Endodermal cell (in vitro differentiated cells): ENCODE results near the gene IMMP2L. TPM values are rescaled to one million over a fixed set of nuclear protein-coding genes. Genes with fewer than 3 reads are reported as not detected.

Experiments
- DNase-seq: peaks from one replicate; pipeline ENCODE4 v3.0.0-alpha.2; 2017
- H3K27ac ChIP-seq: 2 replicates; pipeline ENCODE4 v1.5.1; 2013; ENCODE audit warnings: mild to moderate bottlenecking, low read depth, low read length, moderate library complexity
- H3K27me3 ChIP-seq: 2 replicates; pipeline ENCODE4 v1.6.1; 2013; ENCODE audit warnings: mild to moderate bottlenecking, low read length, moderate library complexity; ENCODE audit not compliant: insufficient read depth, control insufficient read depth, poor library complexity, severe bottlenecking
- H3K36me3 ChIP-seq: 2 replicates; pipeline ENCODE4 v1.7.0; 2013; ENCODE audit warnings: mild to moderate bottlenecking, low read length, moderate library complexity; ENCODE audit not compliant: control insufficient read depth, insufficient read depth
- H3K4me1 ChIP-seq: one replicate; pipeline ENCODE4 v1.7.0; 2013; ENCODE audit warnings: low read length; ENCODE audit not compliant: control insufficient read depth, insufficient read depth
- H3K4me3 ChIP-seq: 2 replicates; pipeline ENCODE4 v1.5.1; 2013; ENCODE audit warnings: mild to moderate bottlenecking, low read length, moderate library complexity
- H3K9ac ChIP-seq: 2 replicates; pipeline ENCODE4 v1.6.1; 2013; ENCODE audit warnings: mild to moderate bottlenecking, low read length, moderate library complexity; ENCODE audit not compliant: poor library complexity, severe bottlenecking; ENCODE audit errors: extremely low read depth
- H3K9me3 ChIP-seq: 2 replicates; pipeline ENCODE4 v1.6.1; 2013; ENCODE audit warnings: mild to moderate bottlenecking, low read length, moderate library complexity; ENCODE audit not compliant: control insufficient read depth
- H3K27ac Mint-ChIP-seq: 2 replicates; pipeline ENCODE4 v1.8.0; 2020; ENCODE audit warnings: mixed read lengths
- H3K27me3 Mint-ChIP-seq: 2 replicates; pipeline ENCODE4 v1.8.0; 2021; ENCODE audit warnings: mild to moderate bottlenecking, mixed read lengths; ENCODE audit not compliant: insufficient read depth
- H3K36me3 Mint-ChIP-seq: 2 replicates; pipeline ENCODE4 v1.8.0; 2020; ENCODE audit warnings: low read depth, mixed read lengths
- H3K4me1 Mint-ChIP-seq: 2 replicates; pipeline ENCODE4 v1.8.0; 2020; ENCODE audit warnings: mixed read lengths
- H3K4me3 Mint-ChIP-seq: 2 replicates; pipeline ENCODE4 v1.8.0; 2020; ENCODE audit warnings: mild to moderate bottlenecking, moderate library complexity, mixed read lengths
- H3K9me3 Mint-ChIP-seq: 2 replicates; pipeline ENCODE4 v1.8.0; 2020; ENCODE audit warnings: mild to moderate bottlenecking, mixed read lengths
- WGBS, 2 experiments: methylation state at CpG; one replicate each; pipeline versions ENCODE4 v1.1.5 to v1.1.7; 2013; ENCODE audit warnings: missing lambda C conversion rate in 2 of 2, mixed read lengths in 1 of 2; ENCODE audit not compliant: insufficient coverage in 1 of 2, insufficient read length in 1 of 2; 5-methylcytosine and 5-hydroxymethylcytosine counted together
- total RNA-seq, 2 donors: library from RNA; stranded (reverse); fragmentation: NEBNext Ultra II Directional in 1 of 2; extraction: Animal tissue kit (Norgen Biotek cat#: 25700) in 1 of 2; gene quantifications; 2 replicates in 1 of 2; 3 replicates in 1 of 2; pipeline ENCODE4 v1.2.1, GENCODE V29; 2021
- TF ChIP-seq, protein P1 (sequence below): fragments of 200-600 bp; sonication (generic); conservative IDR thresholded peaks from 2 replicates; pipeline ENCODE4 v1.5.0; 2021; ENCODE audit warnings: antibody characterized with exemption, mild to moderate bottlenecking

The IMMP2L gene
- total RNA-seq, 2 donors from 2014 or later = 17.7 to 19.4 TPM

DNA sequence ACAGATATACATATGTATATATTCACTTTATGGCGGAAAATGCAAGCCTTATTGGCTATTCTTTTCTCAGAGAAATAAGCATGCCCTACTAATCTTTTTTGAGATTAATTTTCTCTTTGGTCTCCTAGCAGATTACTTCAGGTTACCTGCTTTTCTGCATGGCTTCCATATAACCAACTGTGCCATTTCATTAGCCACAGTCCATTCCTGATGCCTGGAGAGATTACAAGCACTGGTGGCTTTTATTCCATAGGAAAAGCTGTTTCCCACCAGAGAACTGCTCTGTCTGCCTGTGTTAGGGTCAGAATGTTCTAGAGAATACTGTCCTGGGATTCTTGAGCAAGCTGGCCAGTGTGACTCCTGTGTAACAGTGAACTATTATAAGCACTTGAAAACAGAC lies 411.6 kb downstream of the IMMP2L start:
- 81% methylated on average over 1 of the region's 1 CpG; no CpG with 5 or more reads in 1 of the 2 experiments for WGBS, 2 experiments
- no peaks in the 10 kb centered on the region for H3K9me3 Mint-ChIP-seq
- H3K27me3 ChIP-seq = no peaks in the 10 kb centered on the region

GRCh38 chr7:111147708-111148533 lies 414.4 kb downstream of the IMMP2L start:
- peaks cover 5% of the 10 kb centered on the region for H3K4me1 Mint-ChIP-seq
- Histone ChIP-seq H3K27me3 (no peaks in the 10 kb centered on the region), H3K4me3 (no peak overlapping the region), H3K36me3 (no peaks in the 10 kb centered on the region), H3K4me1 (no peaks in the 10 kb centered on the region), H3K9me3 (no peaks in the 10 kb centered on the region), H3K9ac (no peak overlapping the region), H3K27ac (no peak overlapping the region)
- no peak overlapping the region for H3K27ac Mint-ChIP-seq
- no peak for DNase-seq
- WGBS, 2 experiments = 99% methylated on average over 5 of the region's 6 CpGs; no CpG with 5 or more reads in 1 of the 2 experiments
- no peaks in the 10 kb centered on the region for H3K27me3 Mint-ChIP-seq
- no peak overlapping the region for H3K4me3 Mint-ChIP-seq
- no peaks in the 10 kb centered on the region for H3K9me3 Mint-ChIP-seq
- H3K36me3 Mint-ChIP-seq = no peaks in the 10 kb centered on the region
- TF ChIP-seq, protein P1, sequence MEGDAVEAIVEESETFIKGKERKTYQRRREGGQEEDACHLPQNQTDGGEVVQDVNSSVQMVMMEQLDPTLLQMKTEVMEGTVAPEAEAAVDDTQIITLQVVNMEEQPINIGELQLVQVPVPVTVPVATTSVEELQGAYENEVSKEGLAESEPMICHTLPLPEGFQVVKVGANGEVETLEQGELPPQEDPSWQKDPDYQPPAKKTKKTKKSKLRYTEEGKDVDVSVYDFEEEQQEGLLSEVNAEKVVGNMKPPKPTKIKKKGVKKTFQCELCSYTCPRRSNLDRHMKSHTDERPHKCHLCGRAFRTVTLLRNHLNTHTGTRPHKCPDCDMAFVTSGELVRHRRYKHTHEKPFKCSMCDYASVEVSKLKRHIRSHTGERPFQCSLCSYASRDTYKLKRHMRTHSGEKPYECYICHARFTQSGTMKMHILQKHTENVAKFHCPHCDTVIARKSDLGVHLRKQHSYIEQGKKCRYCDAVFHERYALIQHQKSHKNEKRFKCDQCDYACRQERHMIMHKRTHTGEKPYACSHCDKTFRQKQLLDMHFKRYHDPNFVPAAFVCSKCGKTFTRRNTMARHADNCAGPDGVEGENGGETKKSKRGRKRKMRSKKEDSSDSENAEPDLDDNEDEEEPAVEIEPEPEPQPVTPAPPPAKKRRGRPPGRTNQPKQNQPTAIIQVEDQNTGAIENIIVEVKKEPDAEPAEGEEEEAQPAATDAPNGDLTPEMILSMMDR = no peak

More for the DNA sequence above, 411.6 kb downstream of the IMMP2L start:
- Histone ChIP-seq H3K4me3 (no peak overlapping the region), H3K36me3 (no peaks in the 10 kb centered on the region), H3K9me3 (no peaks in the 10 kb centered on the region), H3K27ac (no peak overlapping the region), H3K4me1 (no peaks in the 10 kb centered on the region), H3K9ac (no peak overlapping the region)
- Mint-ChIP-seq H3K4me1 (no peaks in the 10 kb centered on the region), H3K27me3 (no peaks in the 10 kb centered on the region), H3K36me3 (no peaks in the 10 kb centered on the region), H3K4me3 (no peak overlapping the region), H3K27ac (no peak overlapping the region)
- DNase-seq = no peak
- TF ChIP-seq, protein P1 = no peak

DNA sequence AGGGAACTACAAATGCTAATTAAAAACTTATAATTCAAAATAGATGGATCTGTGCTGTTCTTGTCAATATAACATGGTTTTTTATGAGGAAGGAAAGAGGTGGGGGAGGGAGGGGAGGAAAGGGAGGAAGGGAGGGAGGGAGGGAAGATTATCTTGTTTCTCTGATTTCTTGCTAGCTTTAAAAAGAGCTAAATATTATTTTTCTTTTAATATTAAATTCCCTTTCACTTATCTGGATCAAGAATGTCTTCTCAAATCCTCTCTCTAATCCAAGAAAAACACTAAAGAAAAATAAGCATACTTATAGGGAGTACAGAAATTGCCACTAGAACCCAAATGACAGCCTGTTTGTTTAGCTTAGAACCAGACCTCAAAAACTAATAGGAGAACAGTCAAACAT lies 416.2 kb downstream of the IMMP2L start:
- H3K9me3 Mint-ChIP-seq = no peaks in the 10 kb centered on the region

More for the DNA sequence above, 416.2 kb downstream of the IMMP2L start:
- Mint-ChIP-seq H3K27me3 (no peaks in the 10 kb centered on the region), H3K27ac (no peak overlapping the region), H3K4me3 (no peak overlapping the region), H3K4me1 (peaks cover 5% of the 10 kb centered on the region), H3K36me3 (no peaks in the 10 kb centered on the region)
- H3K9me3 ChIP-seq = no peaks in the 10 kb centered on the region
- TF ChIP-seq, protein P1 = no peak
- H3K27me3 ChIP-seq = no peaks in the 10 kb centered on the region
- no peaks in the 10 kb centered on the region for H3K36me3 ChIP-seq
- no peaks in the 10 kb centered on the region for H3K4me1 ChIP-seq
- DNase-seq = no peak
- no peak overlapping the region for H3K4me3 ChIP-seq
- no peak overlapping the region for H3K27ac ChIP-seq
- no peak overlapping the region for H3K9ac ChIP-seq
